Calu3 (cell line): ENCODE measurements around the gene MED29. TPM values are rescaled to one million over a fixed set of nuclear protein-coding genes. Genes with fewer than 3 reads are reported as not detected.
"Not testable (repeated sequence)": the region's sequence is repeated elsewhere in the genome, so short reads cannot be mapped to it uniquely, and the experiment has no call there.

Source experiments
- BruUV-seq: library from RNA; stranded (reverse); fragments of 400-500 nt; replicated peaks from 2 replicates; lab custom pipeline; 2021; lab: Mats Ljungman, UMichigan
- CTCF ChIA-PET: fragments of 300-600 bp; sonication (Branson Sonifier 250); formaldehyde crosslinking; loops from one replicate; lab custom pipeline; 2022; ENCODE audit warnings: antibody characterized with exemption; lab: Charles Lee
- DNase-seq: peaks from one replicate; pipeline ENCODE4 v3.0.0; 2022
- H3K27ac Mint-ChIP-seq: one replicate; pipeline ENCODE4 v1.8.0; 2022; ENCODE audit warnings: mixed read lengths; ENCODE audit not compliant: unreplicated experiment
- H3K27me3 Mint-ChIP-seq: one replicate; pipeline ENCODE4 v1.8.0; 2022; ENCODE audit warnings: mixed read lengths; ENCODE audit not compliant: unreplicated experiment
- H3K36me3 Mint-ChIP-seq: one replicate; pipeline ENCODE4 v1.8.0; 2022; ENCODE audit warnings: mild to moderate bottlenecking, moderate library complexity, mixed read lengths; ENCODE audit not compliant: insufficient read depth, unreplicated experiment
- H3K4me1 Mint-ChIP-seq: one replicate; pipeline ENCODE4 v1.8.0; 2022; ENCODE audit warnings: mild to moderate bottlenecking, low read depth, mixed read lengths; ENCODE audit not compliant: unreplicated experiment
- H3K4me3 Mint-ChIP-seq: one replicate; pipeline ENCODE4 v1.8.0; 2022; ENCODE audit warnings: mild to moderate bottlenecking, low read depth, moderate library complexity, mixed read lengths; ENCODE audit not compliant: unreplicated experiment
- H3K9me3 Mint-ChIP-seq: one replicate; pipeline ENCODE4 v1.8.0; 2022; ENCODE audit warnings: low read depth, mixed read lengths; ENCODE audit not compliant: unreplicated experiment
- intact Hi-C: fragments of 100-400 bp; cut with micrococcal nuclease; formaldehyde crosslinking; loops from one replicate; pipeline ENCODE4 v1.10.0; 2022; ENCODE audit not compliant: unreplicated experiment
- total RNA-seq: library from RNA; stranded (reverse); gene quantifications from 2 replicates; pipeline ENCODE4 v1.2.3, GENCODE V29; 2022
- TF ChIP-seq, protein P1 (sequence below): fragments of 200-600 bp; IDR thresholded peaks from one replicate; pipeline ENCODE4 v1.8.0; 2022; ENCODE audit warnings: antibody characterized with exemption; ENCODE audit not compliant: unreplicated experiment

The MED29 gene
- total RNA-seq, 1 experiment from 2014 or later: 56.8 TPM

GRCh38 chr19:39372047-39372802 is 19.0 kb upstream of the MED29 start:
- no TSS peak for BruUV-seq
- Mint-ChIP-seq H3K27ac (no peak overlapping the region), H3K4me1 (no peaks in the 10 kb centered on the region), H3K4me3 (no peak overlapping the region), H3K36me3 (peaks cover 51% of the 10 kb centered on the region), H3K9me3 (no peaks in the 10 kb centered on the region), H3K27me3 (no peaks in the 10 kb centered on the region)
- TF ChIP-seq, protein P1, sequence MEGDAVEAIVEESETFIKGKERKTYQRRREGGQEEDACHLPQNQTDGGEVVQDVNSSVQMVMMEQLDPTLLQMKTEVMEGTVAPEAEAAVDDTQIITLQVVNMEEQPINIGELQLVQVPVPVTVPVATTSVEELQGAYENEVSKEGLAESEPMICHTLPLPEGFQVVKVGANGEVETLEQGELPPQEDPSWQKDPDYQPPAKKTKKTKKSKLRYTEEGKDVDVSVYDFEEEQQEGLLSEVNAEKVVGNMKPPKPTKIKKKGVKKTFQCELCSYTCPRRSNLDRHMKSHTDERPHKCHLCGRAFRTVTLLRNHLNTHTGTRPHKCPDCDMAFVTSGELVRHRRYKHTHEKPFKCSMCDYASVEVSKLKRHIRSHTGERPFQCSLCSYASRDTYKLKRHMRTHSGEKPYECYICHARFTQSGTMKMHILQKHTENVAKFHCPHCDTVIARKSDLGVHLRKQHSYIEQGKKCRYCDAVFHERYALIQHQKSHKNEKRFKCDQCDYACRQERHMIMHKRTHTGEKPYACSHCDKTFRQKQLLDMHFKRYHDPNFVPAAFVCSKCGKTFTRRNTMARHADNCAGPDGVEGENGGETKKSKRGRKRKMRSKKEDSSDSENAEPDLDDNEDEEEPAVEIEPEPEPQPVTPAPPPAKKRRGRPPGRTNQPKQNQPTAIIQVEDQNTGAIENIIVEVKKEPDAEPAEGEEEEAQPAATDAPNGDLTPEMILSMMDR: no peak
- CTCF ChIA-PET: no interaction called here
- DNase-seq: no peak
- intact Hi-C loops: no loop called here

GRCh38 chr19:39372941-39373340 is 18.2 kb upstream of the MED29 start:
- Mint-ChIP-seq H3K27ac (no peak overlapping the region), H3K4me3 (no peak overlapping the region), H3K4me1 (no peaks in the 10 kb centered on the region), H3K9me3 (no peaks in the 10 kb centered on the region), H3K36me3 (peaks cover 52% of the 10 kb centered on the region), H3K27me3 (no peaks in the 10 kb centered on the region)
- CTCF ChIA-PET: no interaction called here
- DNase-seq: no peak
- intact Hi-C loops: no loop called here
- BruUV-seq: no TSS peak
- TF ChIP-seq, protein P1: no peak

GRCh38 chr19:39375929-39376328 is 15.2 kb upstream of the MED29 start:
- DNase-seq: no peak
- TF ChIP-seq, protein P1: no peak
- Mint-ChIP-seq H3K27me3 (no peaks in the 10 kb centered on the region), H3K27ac (no peak overlapping the region), H3K36me3 (peaks cover 52% of the 10 kb centered on the region), H3K4me1 (no peaks in the 10 kb centered on the region), H3K4me3 (no peak overlapping the region), H3K9me3 (no peaks in the 10 kb centered on the region)
- CTCF ChIA-PET: no interaction called here
- intact Hi-C loops: no loop called here
- no TSS peak for BruUV-seq

GRCh38 chr19:39377373-39378362 is 13.5 kb upstream of the MED29 start:
- no peak for DNase-seq
- Mint-ChIP-seq H3K27me3 (no peaks in the 10 kb centered on the region), H3K4me1 (no peaks in the 10 kb centered on the region), H3K27ac (no peak overlapping the region), H3K36me3 (peaks cover 53% of the 10 kb centered on the region), H3K4me3 (no peak overlapping the region), H3K9me3 (no peaks in the 10 kb centered on the region)
- intact Hi-C loops: no loop called here
- TF ChIP-seq, protein P1: no peak
- BruUV-seq: no TSS peak
- CTCF ChIA-PET: interaction anchor here (0.5 kb wide), 1 partner anchor 114 kb away, joined by 3 read pairs; no protein-coding TSS in a partner anchor

- DNase-seq, H3K27me3 Mint-ChIP-seq, intact Hi-C loops, CTCF ChIA-PET, BruUV-seq, H3K9me3 Mint-ChIP-seq, H3K4me3 Mint-ChIP-seq, H3K27ac Mint-ChIP-seq, H3K4me1 Mint-ChIP-seq: not testable (repeated sequence)
- peaks cover 56% of the 10 kb centered on the region for H3K36me3 Mint-ChIP-seq
Measured at GRCh38 chr19:39379366-39379765, 11.8 kb upstream of the MED29 start.
